Fibroblast of villous mesenchyme (primary cell): ENCODE results near the gene GARNL3. TPM values are rescaled to one million over a fixed set of nuclear protein-coding genes. Genes with fewer than 3 reads are reported as not detected.

ENCODE experiments used
- DNase-seq: peaks from one replicate; pipeline ENCODE4 v3.0.0-alpha.2; 2010; ENCODE audit warnings: low read depth
- H3K4me3 ChIP-seq: 2 replicates; pipeline ENCODE4 v1.5.1; 2011; ENCODE audit warnings: low read depth, mild to moderate bottlenecking, low read length
- total RNA-seq: library from RNA; depleted of rRNA; stranded (reverse); fragments of >200 nt; gene quantifications from 2 replicates; pipeline ENCODE4 v1.2.3, GENCODE V29; 2012
- TF ChIP-seq, protein P1 (sequence below): IDR thresholded peaks from 2 replicates; pipeline ENCODE4 v1.5.1; 2012; ENCODE audit warnings: low read depth, mild to moderate bottlenecking, low read length; ENCODE audit not compliant: insufficient read depth

GARNL3 gene
- total RNA-seq, 1 donor, result 0.86 TPM

DNA sequence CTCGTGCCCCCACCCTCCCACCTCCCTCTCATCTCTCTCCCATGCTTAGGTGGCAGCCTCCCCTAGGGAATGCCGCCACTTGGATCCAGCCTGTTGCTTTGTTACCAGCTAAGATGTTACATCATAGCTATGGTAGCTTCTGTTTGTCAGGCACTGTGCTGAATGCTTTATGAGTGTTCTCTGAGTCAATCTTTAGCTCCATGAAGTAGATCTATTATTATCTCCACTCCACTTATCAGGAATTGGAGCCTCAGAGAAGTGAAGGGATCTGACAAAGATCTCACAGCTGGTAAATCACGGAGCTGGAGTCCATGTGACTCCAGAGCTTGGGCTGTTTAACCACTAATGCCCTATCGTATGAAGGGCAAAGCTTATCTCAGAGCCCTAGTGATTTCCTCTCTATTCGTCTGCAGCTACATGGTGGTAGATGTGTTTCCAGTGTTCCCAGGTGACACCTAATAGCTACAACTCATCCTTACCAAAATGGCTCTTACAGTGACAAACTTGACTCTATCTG is 54.1 kb downstream of the GARNL3 start:
- TF ChIP-seq, protein P1, sequence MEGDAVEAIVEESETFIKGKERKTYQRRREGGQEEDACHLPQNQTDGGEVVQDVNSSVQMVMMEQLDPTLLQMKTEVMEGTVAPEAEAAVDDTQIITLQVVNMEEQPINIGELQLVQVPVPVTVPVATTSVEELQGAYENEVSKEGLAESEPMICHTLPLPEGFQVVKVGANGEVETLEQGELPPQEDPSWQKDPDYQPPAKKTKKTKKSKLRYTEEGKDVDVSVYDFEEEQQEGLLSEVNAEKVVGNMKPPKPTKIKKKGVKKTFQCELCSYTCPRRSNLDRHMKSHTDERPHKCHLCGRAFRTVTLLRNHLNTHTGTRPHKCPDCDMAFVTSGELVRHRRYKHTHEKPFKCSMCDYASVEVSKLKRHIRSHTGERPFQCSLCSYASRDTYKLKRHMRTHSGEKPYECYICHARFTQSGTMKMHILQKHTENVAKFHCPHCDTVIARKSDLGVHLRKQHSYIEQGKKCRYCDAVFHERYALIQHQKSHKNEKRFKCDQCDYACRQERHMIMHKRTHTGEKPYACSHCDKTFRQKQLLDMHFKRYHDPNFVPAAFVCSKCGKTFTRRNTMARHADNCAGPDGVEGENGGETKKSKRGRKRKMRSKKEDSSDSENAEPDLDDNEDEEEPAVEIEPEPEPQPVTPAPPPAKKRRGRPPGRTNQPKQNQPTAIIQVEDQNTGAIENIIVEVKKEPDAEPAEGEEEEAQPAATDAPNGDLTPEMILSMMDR, result no peak

DNA sequence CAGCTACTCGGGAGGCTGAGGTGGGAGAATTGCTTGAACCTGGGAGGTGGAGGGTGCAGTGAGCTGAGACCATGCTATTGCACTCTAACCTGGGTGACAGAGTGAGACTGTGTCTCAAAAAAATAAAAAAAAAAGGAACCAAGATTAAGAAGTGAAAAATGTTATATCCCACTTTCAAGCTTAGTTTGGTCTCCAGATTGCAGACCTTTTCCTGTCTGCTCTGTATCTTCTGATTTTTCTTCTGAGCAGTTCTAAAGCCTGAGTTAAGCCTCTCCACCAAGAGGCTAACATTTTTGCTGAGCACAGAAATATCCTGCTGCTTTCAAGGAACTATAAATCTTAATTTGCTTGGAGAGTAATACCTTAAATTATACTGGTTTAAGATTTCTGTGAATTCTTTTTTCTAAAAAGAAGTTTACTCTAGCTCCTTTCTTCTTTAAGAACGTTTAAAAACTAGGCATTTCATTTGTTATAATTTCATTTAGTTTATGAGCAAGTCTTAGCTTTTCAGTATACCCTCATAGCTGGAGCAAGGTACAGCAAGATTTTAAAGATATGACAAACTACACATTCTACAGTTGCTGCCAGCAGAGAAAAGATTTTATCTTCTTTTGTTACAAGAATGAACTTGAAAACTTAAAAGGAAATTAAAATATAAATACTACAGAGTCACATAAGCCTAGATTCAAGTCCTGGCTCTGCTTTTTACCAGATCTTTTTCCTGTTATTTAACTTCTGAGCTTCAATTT is 55.0 kb downstream of the GARNL3 start:
- H3K4me3 ChIP-seq, result no peak overlapping the region
- TF ChIP-seq, protein P1, result no peak
- no peak for DNase-seq

More for the DNA sequence above, 54.1 kb downstream of the GARNL3 start:
- no peak overlapping the region for H3K4me3 ChIP-seq
- DNase-seq, result peak; percentile 43

GRCh38 chr9:127320115-127320378 is 55.5 kb downstream of the GARNL3 start:
- H3K4me3 ChIP-seq, result no peak overlapping the region
- DNase-seq, result no peak
- TF ChIP-seq, protein P1, result no peak

DNA sequence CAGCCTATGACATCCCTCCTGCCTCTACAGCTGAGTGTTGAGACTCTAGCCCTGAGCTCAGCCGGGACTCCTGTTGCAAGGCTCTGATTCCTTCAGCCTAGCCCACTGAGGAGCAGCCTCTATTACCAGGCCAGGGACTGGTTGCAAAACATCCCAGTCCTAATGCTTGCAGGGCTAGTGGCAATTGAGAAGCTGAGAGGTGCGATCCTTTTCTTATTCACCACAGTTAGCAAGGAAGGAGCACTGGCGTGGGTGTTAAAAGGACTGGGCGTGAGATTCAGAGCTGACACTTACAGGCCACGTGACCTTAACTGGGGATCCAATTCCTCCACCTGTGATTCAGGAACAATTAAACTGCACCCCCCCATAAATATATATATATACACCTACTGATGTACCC is 58.8 kb downstream of the GARNL3 start:
- TF ChIP-seq, protein P1, result no peak
- H3K4me3 ChIP-seq, result no peak overlapping the region
- DNase-seq, result no peak

DNA sequence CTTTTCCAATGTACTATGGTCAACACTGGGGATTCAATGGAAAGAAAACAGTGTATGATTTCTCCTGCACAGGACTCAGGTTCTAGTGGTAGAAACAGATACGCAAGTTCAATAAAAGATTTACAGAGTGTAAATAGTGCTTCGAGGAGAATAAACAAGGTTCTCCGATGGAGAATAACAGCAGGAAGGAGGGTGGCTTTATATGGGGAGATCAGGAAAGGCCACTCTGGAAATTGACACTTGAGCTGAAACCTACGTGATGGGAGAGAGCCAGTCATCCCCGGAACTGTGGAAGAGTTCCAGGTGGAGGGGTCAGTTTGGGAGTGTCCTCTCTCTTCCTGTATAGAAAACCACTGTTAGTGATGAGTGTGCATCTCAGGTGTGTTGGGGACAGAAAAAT is 65.9 kb downstream of the GARNL3 start:
- DNase-seq, result no peak
- H3K4me3 ChIP-seq, result no peak overlapping the region
- TF ChIP-seq, protein P1, result no peak

DNA sequence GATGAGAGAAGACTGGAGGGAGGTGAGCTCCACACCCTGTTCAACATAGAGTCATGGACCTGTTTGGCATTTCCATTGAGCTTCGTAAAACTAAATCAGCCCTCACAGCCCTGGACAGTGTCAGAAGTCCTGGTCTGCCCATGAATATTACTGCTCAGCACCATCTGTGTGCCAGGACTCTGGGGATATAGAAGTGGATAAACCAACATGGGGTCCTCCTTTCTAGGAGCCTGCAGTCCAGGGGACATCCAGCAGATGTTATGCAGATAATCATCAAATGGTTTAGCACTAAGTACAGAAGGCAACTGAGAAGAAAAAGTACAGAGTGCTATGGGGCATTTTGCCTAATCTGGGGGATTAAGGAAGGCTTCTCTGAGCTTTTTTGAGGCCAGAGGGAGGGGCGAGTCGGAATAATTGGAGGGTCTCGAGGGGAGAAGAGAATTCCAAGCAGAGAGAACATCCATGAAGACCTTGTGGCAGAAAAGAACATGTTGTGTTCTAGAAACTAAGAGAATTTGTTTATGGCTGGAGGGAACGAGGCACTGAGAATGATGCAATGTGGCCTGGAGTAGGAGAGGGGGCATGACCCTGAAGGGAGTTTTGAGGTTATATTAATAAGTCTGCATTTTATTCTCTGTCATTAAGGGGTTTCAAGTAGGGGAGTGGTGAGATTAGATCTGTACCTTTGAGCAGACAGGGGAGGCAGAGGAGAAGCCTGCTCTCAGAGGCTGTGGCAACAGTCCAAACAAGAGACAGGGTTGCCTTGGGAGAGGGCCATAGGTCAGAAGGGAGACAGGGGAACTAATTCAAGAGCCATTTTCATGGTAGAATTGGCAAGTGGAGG is 68.9 kb downstream of the GARNL3 start:
- TF ChIP-seq, protein P1, result no peak
- DNase-seq, result peak; percentile 77
- no peak overlapping the region for H3K4me3 ChIP-seq
